ENCODE data around the gene FAM53B.
A peak's percentile ranks its signal among the peaks of the same experiment; 100 is the strongest.

The FAM53B gene

DNA sequence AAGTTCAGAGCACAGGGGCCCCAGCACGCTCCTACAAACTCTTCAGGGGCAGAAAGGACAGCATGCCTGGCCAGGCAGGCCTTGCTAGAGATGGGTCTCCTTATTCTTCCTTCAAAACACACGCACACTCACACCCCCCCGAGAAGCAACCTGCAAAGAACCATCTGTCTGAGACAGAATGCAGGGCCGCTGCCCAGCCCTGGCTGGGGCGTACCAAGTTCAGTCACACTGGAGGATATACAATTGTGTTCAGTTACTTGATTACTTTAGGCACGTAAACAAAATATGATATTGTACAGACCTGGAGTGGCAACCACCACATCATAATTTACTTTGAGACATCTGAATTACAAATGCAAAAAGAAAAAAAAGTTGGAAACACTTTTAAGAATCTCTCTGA lies 5.7 kb downstream of the FAM53B start:
- FAIRE-seq = peak; percentile 51
- DNase-seq (ENCODE audit: insufficient read length, low spot score) = no peak
- no peak for TF ChIP-seq POLR2A (IDR thresholded peaks at IDR 0.05; ENCODE audit: low read depth, low read length)
- TF ChIP-seq POLR2AphosphoS5 (IDR thresholded peaks at IDR 0.05; ENCODE audit: low read depth, low read length) = no peak
- no peak for TF ChIP-seq PAX5 (IDR thresholded peaks at IDR 0.05; ENCODE audit: insufficient read depth, low read length, severe bottlenecking)
- TF ChIP-seq POU2F2 (IDR thresholded peaks at IDR 0.05; ENCODE audit: low read depth, low read length) = no peak
- TF ChIP-seq SPI1 (IDR thresholded peaks at IDR 0.05; ENCODE audit: low read depth, low read length) = no peak
- TF ChIP-seq TAF1 (IDR thresholded peaks at IDR 0.05; ENCODE audit: low read depth, low read length) = no peak

DNA sequence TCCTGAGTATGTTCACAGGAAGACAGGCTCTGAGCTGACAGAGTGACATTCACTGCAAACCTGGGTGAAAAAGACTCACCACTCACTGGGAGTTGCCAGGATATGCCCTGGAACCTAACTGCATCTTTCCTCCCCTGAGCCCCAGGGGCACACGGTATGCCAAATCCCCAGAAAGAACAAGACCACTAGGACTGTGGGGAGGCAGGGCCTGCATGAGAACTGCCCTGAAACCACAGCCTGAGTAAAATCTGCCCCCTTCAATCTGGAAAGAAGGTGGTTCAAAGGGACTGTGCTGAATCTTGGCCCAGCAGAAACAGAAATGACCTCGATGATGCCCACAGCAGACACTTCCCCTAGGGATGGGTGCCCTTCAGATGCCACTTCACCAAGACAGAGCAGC lies 6.5 kb downstream of the FAM53B start:
- TF ChIP-seq POLR2AphosphoS5 (IDR thresholded peaks at IDR 0.05; ENCODE audit: low read depth, low read length) = no peak
- TF ChIP-seq PAX5 (IDR thresholded peaks at IDR 0.05; ENCODE audit: insufficient read depth, low read length, severe bottlenecking) = no peak
- no peak for TF ChIP-seq POLR2A (IDR thresholded peaks at IDR 0.05; ENCODE audit: low read depth, low read length)
- no peak for FAIRE-seq
- no peak for DNase-seq (ENCODE audit: insufficient read length, low spot score)

DNA sequence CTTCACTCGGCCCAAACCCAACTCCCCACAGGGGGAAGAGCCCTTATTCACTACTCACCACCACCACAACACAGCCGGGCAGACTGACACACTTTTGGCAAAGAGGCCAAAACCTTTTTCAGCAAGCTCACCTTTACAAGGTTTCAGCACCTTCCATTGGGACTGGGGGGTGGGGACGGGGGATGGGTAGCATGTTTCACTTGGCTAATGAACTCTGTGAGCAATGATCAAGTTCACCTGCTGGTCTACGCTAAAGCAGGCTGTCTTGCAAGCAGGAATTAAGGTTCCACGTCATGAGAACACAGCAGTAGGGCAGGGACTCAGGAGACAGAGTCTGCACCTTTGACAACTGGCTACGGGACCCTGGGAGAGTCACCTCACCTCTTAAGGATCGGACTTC lies 7.0 kb downstream of the FAM53B start:
- FAIRE-seq (peak; percentile 58), DNase-seq (ENCODE audit: insufficient read length, low spot score) (no peak)
- TF ChIP-seq SPI1 (IDR thresholded peaks at IDR 0.05; ENCODE audit: low read depth, low read length) (no peak), POLR2AphosphoS5 (IDR thresholded peaks at IDR 0.05; ENCODE audit: low read depth, low read length) (no peak), POLR2A (IDR thresholded peaks at IDR 0.05; ENCODE audit: low read depth, low read length) (no peak)

DNA sequence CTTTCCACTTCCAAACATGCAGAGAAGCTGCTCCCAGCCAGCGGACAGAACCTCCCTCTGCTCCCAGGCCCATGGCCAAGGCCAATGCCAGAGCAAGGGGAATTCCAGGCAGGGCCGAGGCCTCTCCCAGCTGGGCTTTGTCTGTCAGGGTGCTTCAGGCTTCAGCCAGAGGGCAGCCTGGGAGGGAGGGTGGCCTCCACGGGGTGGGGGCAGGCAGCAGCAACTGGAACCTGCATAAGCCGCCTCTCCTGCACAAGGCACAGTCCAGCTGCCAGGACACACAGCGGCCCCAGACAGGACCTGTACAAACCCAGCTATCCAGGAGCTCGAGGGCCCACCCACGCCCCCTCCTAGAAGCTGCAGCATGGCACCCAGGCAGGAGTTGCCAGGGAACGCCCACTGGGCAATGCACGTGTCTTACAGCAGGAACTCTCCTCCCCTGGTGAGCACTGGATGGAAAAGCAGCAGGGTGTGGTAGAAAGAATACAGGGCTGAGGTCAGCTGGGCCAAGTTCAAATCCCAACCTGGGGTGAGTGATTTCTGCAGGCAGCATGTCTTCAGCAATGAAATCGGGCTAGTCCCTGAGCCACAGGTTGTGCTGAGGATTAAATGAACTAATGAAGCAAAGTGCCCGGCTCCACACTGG lies 7.6 kb downstream of the FAM53B start:
- FAIRE-seq = no peak
- TF ChIP-seq TAF1 (IDR thresholded peaks at IDR 0.05; ENCODE audit: low read depth, low read length) (no peak), SPI1 (IDR thresholded peaks at IDR 0.05; ENCODE audit: low read depth, low read length) (no peak), POLR2AphosphoS5 (IDR thresholded peaks at IDR 0.05; ENCODE audit: low read depth, low read length) (no peak), POLR2A (IDR thresholded peaks at IDR 0.05; ENCODE audit: low read depth, low read length) (no peak), PAX5 (IDR thresholded peaks at IDR 0.05; ENCODE audit: insufficient read depth, low read length, severe bottlenecking) (no peak), POU2F2 (IDR thresholded peaks at IDR 0.05; ENCODE audit: low read depth, low read length) (no peak)

DNA sequence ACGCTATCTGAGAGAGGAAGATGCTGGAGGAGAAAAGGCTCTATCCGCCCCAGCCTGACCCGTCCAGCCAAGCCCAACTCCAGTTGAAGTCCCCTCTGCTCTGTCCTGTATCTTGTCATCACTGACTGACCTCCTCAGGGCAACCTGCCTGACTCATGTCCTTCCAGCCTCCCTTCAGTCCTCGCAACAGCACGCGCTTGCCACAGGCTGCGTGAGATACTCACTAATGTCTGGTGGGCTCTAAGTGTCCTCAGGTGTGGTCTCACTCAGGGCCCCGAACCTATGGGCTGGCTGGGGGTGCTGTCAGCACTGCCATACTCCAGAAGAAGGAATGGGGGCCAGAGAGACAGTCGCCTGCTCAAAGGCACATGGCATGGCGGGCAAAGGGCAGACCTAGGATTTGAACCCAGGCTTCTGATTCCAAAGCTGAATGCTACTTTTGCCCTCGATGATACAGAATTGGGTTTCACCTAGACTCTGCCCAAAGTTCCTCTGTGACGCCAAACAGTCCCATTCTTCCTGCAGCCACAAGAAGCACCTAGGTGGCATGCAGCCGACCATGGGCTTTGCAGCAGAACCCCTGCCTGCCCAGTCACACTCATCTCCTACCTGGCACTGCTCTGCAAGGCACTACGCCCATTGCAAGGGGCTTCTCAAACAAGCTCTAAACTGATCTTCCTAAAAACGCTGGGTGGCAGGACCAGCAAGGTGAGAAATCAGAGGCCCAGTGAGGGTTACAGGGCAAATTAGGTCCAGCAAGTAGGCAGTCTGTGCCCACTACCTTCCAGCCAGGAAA lies 8.5 kb downstream of the FAM53B start:
- no peak for DNase-seq (ENCODE audit: insufficient read length, low spot score)
- FAIRE-seq = no peak
- TF ChIP-seq SPI1 (IDR thresholded peaks at IDR 0.05; ENCODE audit: low read depth, low read length) (no peak), POLR2A (IDR thresholded peaks at IDR 0.05; ENCODE audit: low read depth, low read length) (no peak), PAX5 (IDR thresholded peaks at IDR 0.05; ENCODE audit: insufficient read depth, low read length, severe bottlenecking) (no peak), TAF1 (IDR thresholded peaks at IDR 0.05; ENCODE audit: low read depth, low read length) (no peak), POLR2AphosphoS5 (IDR thresholded peaks at IDR 0.05; ENCODE audit: low read depth, low read length) (no peak), POU2F2 (IDR thresholded peaks at IDR 0.05; ENCODE audit: low read depth, low read length) (no peak)

More for the DNA sequence above, 7.6 kb downstream of the FAM53B start:
- no peak for DNase-seq (ENCODE audit: insufficient read length, low spot score)

DNA sequence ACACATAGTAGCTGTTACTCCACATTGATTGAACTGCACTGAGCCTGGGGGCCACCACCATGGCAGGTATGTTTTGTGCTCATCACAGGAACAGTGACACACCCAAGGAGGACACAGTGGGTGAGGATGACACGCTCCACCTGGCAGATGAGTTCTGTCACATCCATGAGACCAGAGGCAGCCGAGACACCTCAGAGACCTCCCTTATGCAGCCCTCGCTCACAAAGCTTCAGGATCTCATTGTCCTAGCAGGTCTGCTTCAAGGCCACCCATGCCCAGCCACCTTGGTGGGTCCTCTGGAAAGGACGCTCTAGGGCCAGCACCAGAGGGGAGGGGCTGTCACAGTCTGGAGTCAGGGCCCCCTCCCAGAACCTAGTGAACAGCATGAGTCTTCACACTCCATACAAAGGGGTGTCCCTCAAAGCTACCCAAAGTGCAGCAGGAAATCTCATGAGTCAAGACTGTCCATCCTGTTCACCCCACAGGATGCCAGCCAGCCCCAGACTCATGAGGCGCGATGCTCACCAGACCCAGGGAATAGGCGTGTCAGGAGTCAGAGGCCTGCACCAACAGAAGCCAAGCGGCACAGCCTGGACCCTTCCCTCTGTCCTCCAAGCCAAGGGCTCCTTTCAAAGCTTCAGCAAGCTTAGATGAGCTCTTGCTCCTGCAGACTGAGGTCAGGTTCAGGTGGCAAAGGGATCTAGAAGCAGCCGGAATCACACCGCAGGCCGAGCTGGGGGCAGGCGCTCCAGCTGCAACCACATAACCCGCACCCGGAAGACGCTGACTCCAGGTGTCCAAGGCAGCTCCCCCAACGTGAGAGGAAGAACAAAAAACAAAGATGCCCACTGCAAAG lies 9.6 kb downstream of the FAM53B start:
- DNase-seq (ENCODE audit: insufficient read length, low spot score) (no peak), FAIRE-seq (peak; percentile 79)
- TF ChIP-seq POLR2A (IDR thresholded peaks at IDR 0.05; ENCODE audit: low read depth, low read length) (no peak), POLR2AphosphoS5 (IDR thresholded peaks at IDR 0.05; ENCODE audit: low read depth, low read length) (no peak), POU2F2 (IDR thresholded peaks at IDR 0.05; ENCODE audit: low read depth, low read length) (no peak)

DNA sequence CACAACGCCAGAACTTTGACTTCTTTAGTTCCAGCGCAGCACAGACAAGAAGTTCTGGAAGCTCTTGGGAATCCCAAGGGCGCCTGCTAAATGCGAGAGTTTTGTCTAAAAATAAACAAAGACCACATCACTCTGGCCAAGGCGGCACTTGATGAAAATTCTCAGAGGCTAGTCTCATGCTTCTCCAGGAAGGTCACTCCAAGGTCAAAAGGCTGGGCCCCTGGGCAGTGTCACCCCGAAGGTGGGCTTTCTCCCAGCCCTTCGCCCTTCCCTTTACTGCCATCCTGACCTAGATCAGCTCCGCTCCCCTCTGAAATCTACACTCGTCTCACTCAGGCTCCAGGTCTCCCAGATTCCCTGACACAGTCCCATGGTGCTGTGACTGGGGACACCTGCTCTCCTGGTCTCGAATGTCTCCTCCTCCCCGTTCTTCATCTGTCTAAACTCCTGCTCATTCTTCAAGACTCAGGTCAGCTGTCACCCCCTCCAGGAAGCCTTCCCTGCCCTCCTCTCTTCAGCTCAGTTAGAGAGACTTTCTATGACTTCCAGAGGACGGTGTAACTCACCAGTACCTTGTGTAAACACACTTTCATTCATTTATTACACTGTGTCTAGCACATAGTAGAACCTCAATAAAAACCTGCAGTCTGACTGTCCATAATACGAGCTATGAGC lies 10.5 kb downstream of the FAM53B start:
- DNase-seq (ENCODE audit: insufficient read length, low spot score) = no peak
- no peak for FAIRE-seq
- TF ChIP-seq TAF1 (IDR thresholded peaks at IDR 0.05; ENCODE audit: low read depth, low read length) (no peak), SPI1 (IDR thresholded peaks at IDR 0.05; ENCODE audit: low read depth, low read length) (no peak), POLR2AphosphoS5 (IDR thresholded peaks at IDR 0.05; ENCODE audit: low read depth, low read length) (no peak), POU2F2 (IDR thresholded peaks at IDR 0.05; ENCODE audit: low read depth, low read length) (no peak), PAX5 (IDR thresholded peaks at IDR 0.05; ENCODE audit: insufficient read depth, low read length, severe bottlenecking) (no peak), POLR2A (IDR thresholded peaks at IDR 0.05; ENCODE audit: low read depth, low read length) (no peak)

DNA sequence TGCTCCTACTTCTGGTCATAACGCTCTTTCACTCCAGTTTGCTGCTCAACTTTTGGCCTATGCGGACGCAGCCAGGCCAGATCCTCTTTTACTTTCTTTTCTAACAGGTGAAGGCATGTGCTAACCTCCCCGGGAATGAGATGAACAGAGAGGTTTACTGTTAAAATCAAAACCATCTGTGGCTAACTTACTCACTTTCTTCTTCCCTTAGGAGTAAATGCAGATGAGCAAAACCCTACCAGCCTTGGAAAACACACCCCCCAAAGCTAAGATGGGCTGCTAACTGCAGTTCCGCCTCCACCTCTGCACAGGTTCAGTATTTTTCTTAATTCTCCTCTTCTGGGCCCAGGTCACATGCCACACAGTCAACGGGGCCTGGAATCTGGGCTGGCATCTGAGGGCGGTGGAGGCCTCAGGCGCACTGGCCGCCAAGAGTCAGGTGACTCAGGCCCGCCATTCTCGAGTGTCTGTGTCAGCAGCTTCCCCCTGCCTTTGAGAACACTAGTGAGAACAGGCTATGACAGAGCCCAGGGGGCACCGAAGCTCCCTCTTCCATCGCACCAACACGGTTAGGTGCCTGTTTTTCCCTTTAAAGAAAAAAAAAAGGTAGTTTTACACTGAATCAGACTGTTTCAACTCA lies 11.1 kb downstream of the FAM53B start:
- DNase-seq (ENCODE audit: insufficient read length, low spot score) = no peak
- TF ChIP-seq SPI1 (IDR thresholded peaks at IDR 0.05; ENCODE audit: low read depth, low read length) (peak; percentile 63), POLR2A (IDR thresholded peaks at IDR 0.05; ENCODE audit: low read depth, low read length) (no peak), POLR2AphosphoS5 (IDR thresholded peaks at IDR 0.05; ENCODE audit: low read depth, low read length) (no peak), PAX5 (IDR thresholded peaks at IDR 0.05; ENCODE audit: insufficient read depth, low read length, severe bottlenecking) (no peak), POU2F2 (IDR thresholded peaks at IDR 0.05; ENCODE audit: low read depth, low read length) (no peak), TAF1 (IDR thresholded peaks at IDR 0.05; ENCODE audit: low read depth, low read length) (no peak)
- FAIRE-seq = peak; percentile 89

Data from GM12891 (cell line).